K562 (cell line): ENCODE data around the gene STRC. TPM values are rescaled to one million over a fixed set of nuclear protein-coding genes. Genes with fewer than 3 reads are reported as not detected.

Experiments
- polyA plus RNA-seq, 8 experiments: library from polyadenylated mRNA; depleted of rRNA in 4 of 8; stranded (reverse) in 5 of 8; unstranded in 3 of 8; fragments of >200 nt; fragmentation: Nextera tagmentation in 2 of 8; fragmentation: Illumina TruSeq in 1 of 8; extraction: Ambion mirVana in 2 of 8; extraction: Trizol in 1 of 8; gene quantifications; 2 replicates each; pipeline versions ENCODE4 v1.2.1 to v1.2.3, GENCODE V29; 2011 to 2014; ENCODE audit warnings: inconsistent platforms in 1 of 8, missing spikeins in 1 of 8
- small RNA-seq: library from RNA; depleted of rRNA; stranded (forward); fragments of <200 nt; gene quantifications from one replicate; pipeline ENCODE3, GENCODE V24; 2014
- total RNA-seq, 7 experiments: library from RNA; depleted of rRNA in 6 of 7; stranded (reverse); fragments of >200 nt in 6 of 7; fragmentation: Illumina TruSeq in 2 of 7; extraction: Trizol in 2 of 7; gene quantifications; 2 replicates each; pipeline versions ENCODE4 v1.2.1 to v1.2.3, GENCODE V29; 2011 to 2021; ENCODE audit warnings: low replicate concordance in 1 of 7

Gene STRC
- total and polyA plus RNA-seq, 9 of the 15 experiments (the other 6 are each of a cell fraction or from before 2014, with no cell fraction given), result 0.01 to 0.04 TPM; not detected in 7

Small RNA genes within 50 kb of the gene (small RNA-seq; reads per million reads assigned to genes)
- gene PDIA3P2 (not detected), gene RNU6-554P (not detected), gene RNU6-610P (not detected)

Other genes starting within 250 kb of the STRC start
Only the 7 nearest of the 15 such genes appear.
- gene TP53BP1, start 125.6 kb downstream of the STRC start, total RNA-seq (2014; rRNA removed), result 30.9 and 31.3 TPM in 2 replicates
- 37.6 and 38.1 TPM in 2 replicates for gene TP53BP1, start 125.6 kb downstream of the STRC start, total RNA-seq (2014; rRNA removed; fragmentation: Illumina TruSeq; extraction: Trizol)
- 34.5 and 38.5 TPM in 2 replicates for gene TP53BP1, start 125.6 kb downstream of the STRC start, total RNA-seq (2015; rRNA removed; fragmentation: Illumina TruSeq; extraction: Trizol)
- gene TP53BP1, start 125.6 kb downstream of the STRC start, total RNA-seq (2021), result 32.8 and 32.9 TPM in 2 replicates
- gene TP53BP1, start 125.6 kb downstream of the STRC start, polyA plus RNA-seq (2011; rRNA removed), result 58.1 and 63.3 TPM in 2 replicates
- gene TP53BP1, start 125.6 kb downstream of the STRC start, polyA plus RNA-seq (2014; fragmentation: Illumina TruSeq; extraction: Trizol), result 26.7 and 29.6 TPM in 2 replicates
- gene TP53BP1, start 125.6 kb downstream of the STRC start, polyA plus RNA-seq (2014; fragmentation: Nextera tagmentation; extraction: Ambion mirVana), result 1 to 10 TPM; 5.7 to 6.3 TPM
- gene TP53BP1, start 125.6 kb downstream of the STRC start, polyA plus RNA-seq (2014; rRNA removed), result 22.6 and 23.2 TPM in 2 replicates
- gene MAP1A, start 101.2 kb downstream of the STRC start, total RNA-seq (2014; rRNA removed), result 9.4 and 11.8 TPM in 2 replicates
- gene MAP1A, start 101.2 kb downstream of the STRC start, total RNA-seq (2014; rRNA removed; fragmentation: Illumina TruSeq; extraction: Trizol), result 6.9 and 7.3 TPM in 2 replicates
- gene MAP1A, start 101.2 kb downstream of the STRC start, total RNA-seq (2015; rRNA removed; fragmentation: Illumina TruSeq; extraction: Trizol), result 7.6 and 9.0 TPM in 2 replicates
- gene MAP1A, start 101.2 kb downstream of the STRC start, total RNA-seq (2021), result 18.6 and 20.3 TPM in 2 replicates
- 4.3 and 7.0 TPM in 2 replicates for gene MAP1A, start 101.2 kb downstream of the STRC start, polyA plus RNA-seq (2011; rRNA removed)
- 12.5 and 13.4 TPM in 2 replicates for gene MAP1A, start 101.2 kb downstream of the STRC start, polyA plus RNA-seq (2014; fragmentation: Illumina TruSeq; extraction: Trizol)
- gene MAP1A, start 101.2 kb downstream of the STRC start, polyA plus RNA-seq (2014; fragmentation: Nextera tagmentation; extraction: Ambion mirVana), result 1 to 10 TPM; 2.0 to 5.6 TPM
- gene MAP1A, start 101.2 kb downstream of the STRC start, polyA plus RNA-seq (2014; rRNA removed), result 4.4 and 4.7 TPM in 2 replicates
- gene PPIP5K1, start 28.6 kb downstream of the STRC start, total RNA-seq (2014; rRNA removed), result 15.6 and 20.2 TPM in 2 replicates
- gene PPIP5K1, start 28.6 kb downstream of the STRC start, total RNA-seq (2014; rRNA removed; fragmentation: Illumina TruSeq; extraction: Trizol), result 31.2 and 34.0 TPM in 2 replicates
- gene PPIP5K1, start 28.6 kb downstream of the STRC start, total RNA-seq (2015; rRNA removed; fragmentation: Illumina TruSeq; extraction: Trizol), result 32.1 and 35.1 TPM in 2 replicates
- 48.4 and 52.2 TPM in 2 replicates for gene PPIP5K1, start 28.6 kb downstream of the STRC start, total RNA-seq (2021)
- 54.5 and 74.6 TPM in 2 replicates for gene PPIP5K1, start 28.6 kb downstream of the STRC start, polyA plus RNA-seq (2011; rRNA removed)
- 35.6 and 37.0 TPM in 2 replicates for gene PPIP5K1, start 28.6 kb downstream of the STRC start, polyA plus RNA-seq (2014; fragmentation: Illumina TruSeq; extraction: Trizol)
- gene PPIP5K1, start 28.6 kb downstream of the STRC start, polyA plus RNA-seq (2014; fragmentation: Nextera tagmentation; extraction: Ambion mirVana), result 10 to 100 TPM in 1 of 2 experiments, 1 to 10 TPM in 1; 2.5 to 10.8 TPM
- 40.6 and 56.4 TPM in 2 replicates for gene PPIP5K1, start 28.6 kb downstream of the STRC start, polyA plus RNA-seq (2014; rRNA removed)
- gene CKMT1B, start 24.8 kb downstream of the STRC start, total RNA-seq (2014; rRNA removed), result 4.3 and 4.8 TPM in 2 replicates
- 3.3 and 4.3 TPM in 2 replicates for gene CKMT1B, start 24.8 kb downstream of the STRC start, total RNA-seq (2014; rRNA removed; fragmentation: Illumina TruSeq; extraction: Trizol)
- gene CKMT1B, start 24.8 kb downstream of the STRC start, total RNA-seq (2015; rRNA removed; fragmentation: Illumina TruSeq; extraction: Trizol), result 3.2 and 4.8 TPM in 2 replicates
- gene CKMT1B, start 24.8 kb downstream of the STRC start, total RNA-seq (2021), result 5.5 and 8.7 TPM in 2 replicates
- 2.5 and 4.1 TPM in 2 replicates for gene CKMT1B, start 24.8 kb downstream of the STRC start, polyA plus RNA-seq (2011; rRNA removed)
- 10.6 and 17.0 TPM in 2 replicates for gene CKMT1B, start 24.8 kb downstream of the STRC start, polyA plus RNA-seq (2014; fragmentation: Illumina TruSeq; extraction: Trizol)
- gene CKMT1B, start 24.8 kb downstream of the STRC start, polyA plus RNA-seq (2014; fragmentation: Nextera tagmentation; extraction: Ambion mirVana), result 1 to 10 TPM; 5.0 to 10.0 TPM
- gene CKMT1B, start 24.8 kb downstream of the STRC start, polyA plus RNA-seq (2014; rRNA removed), result 6.0 and 7.3 TPM in 2 replicates
- gene CATSPER2, start 30.0 kb upstream of the STRC start, total RNA-seq (2014; rRNA removed), result 0.59 and 1.4 TPM in 2 replicates
- gene CATSPER2, start 30.0 kb upstream of the STRC start, total RNA-seq (2014; rRNA removed; fragmentation: Illumina TruSeq; extraction: Trizol), result 3.7 and 5.2 TPM in 2 replicates
- gene CATSPER2, start 30.0 kb upstream of the STRC start, total RNA-seq (2015; rRNA removed; fragmentation: Illumina TruSeq; extraction: Trizol), result 2.7 and 4.1 TPM in 2 replicates
- gene CATSPER2, start 30.0 kb upstream of the STRC start, total RNA-seq (2021), result 3.7 and 3.8 TPM in 2 replicates
- gene CATSPER2, start 30.0 kb upstream of the STRC start, polyA plus RNA-seq (2011; rRNA removed), result 6.2 and 11.5 TPM in 2 replicates
- 3.7 and 4.3 TPM in 2 replicates for gene CATSPER2, start 30.0 kb upstream of the STRC start, polyA plus RNA-seq (2014; fragmentation: Illumina TruSeq; extraction: Trizol)
- gene CATSPER2, start 30.0 kb upstream of the STRC start, polyA plus RNA-seq (2014; fragmentation: Nextera tagmentation; extraction: Ambion mirVana), result 1 to 10 TPM; 1.0 to 1.8 TPM
- gene CATSPER2, start 30.0 kb upstream of the STRC start, polyA plus RNA-seq (2014; rRNA removed), result 4.9 and 8.5 TPM in 2 replicates
- gene CKMT1A, start 75.1 kb upstream of the STRC start, total RNA-seq (2014; rRNA removed), result 4.9 and 8.4 TPM in 2 replicates
- 2.6 and 4.6 TPM in 2 replicates for gene CKMT1A, start 75.1 kb upstream of the STRC start, total RNA-seq (2014; rRNA removed; fragmentation: Illumina TruSeq; extraction: Trizol)
- gene CKMT1A, start 75.1 kb upstream of the STRC start, total RNA-seq (2015; rRNA removed; fragmentation: Illumina TruSeq; extraction: Trizol), result 3.0 and 3.6 TPM in 2 replicates
- 8.3 and 8.4 TPM in 2 replicates for gene CKMT1A, start 75.1 kb upstream of the STRC start, total RNA-seq (2021)
- 3.7 and 8.7 TPM in 2 replicates for gene CKMT1A, start 75.1 kb upstream of the STRC start, polyA plus RNA-seq (2011; rRNA removed)
- gene CKMT1A, start 75.1 kb upstream of the STRC start, polyA plus RNA-seq (2014; fragmentation: Illumina TruSeq; extraction: Trizol), result 7.8 and 10.7 TPM in 2 replicates
- 10 to 100 TPM in 1 of 2 experiments, 1 to 10 TPM in 1; 4.8 to 13.5 TPM for gene CKMT1A, start 75.1 kb upstream of the STRC start, polyA plus RNA-seq (2014; fragmentation: Nextera tagmentation; extraction: Ambion mirVana)
- 7.7 and 9.7 TPM in 2 replicates for gene CKMT1A, start 75.1 kb upstream of the STRC start, polyA plus RNA-seq (2014; rRNA removed)
- 76.6 and 83.8 TPM in 2 replicates for gene PDIA3, start 127.6 kb upstream of the STRC start, total RNA-seq (2014; rRNA removed)
- gene PDIA3, start 127.6 kb upstream of the STRC start, total RNA-seq (2014; rRNA removed; fragmentation: Illumina TruSeq; extraction: Trizol), result 226 and 263 TPM in 2 replicates
- 226 and 243 TPM in 2 replicates for gene PDIA3, start 127.6 kb upstream of the STRC start, total RNA-seq (2015; rRNA removed; fragmentation: Illumina TruSeq; extraction: Trizol)
- gene PDIA3, start 127.6 kb upstream of the STRC start, total RNA-seq (2021), result 292 and 308 TPM in 2 replicates
- 130 and 161 TPM in 2 replicates for gene PDIA3, start 127.6 kb upstream of the STRC start, polyA plus RNA-seq (2011; rRNA removed)
- gene PDIA3, start 127.6 kb upstream of the STRC start, polyA plus RNA-seq (2014; fragmentation: Illumina TruSeq; extraction: Trizol), result 291 and 386 TPM in 2 replicates
- gene PDIA3, start 127.6 kb upstream of the STRC start, polyA plus RNA-seq (2014; fragmentation: Nextera tagmentation; extraction: Ambion mirVana), result 10 to 100 TPM; 13.5 to 40.8 TPM
- gene PDIA3, start 127.6 kb upstream of the STRC start, polyA plus RNA-seq (2014; rRNA removed), result 137 and 149 TPM in 2 replicates